Kidney epithelial cell (primary cell): ENCODE measurements around the gene POU2AF1. TPM values are rescaled to one million over a fixed set of nuclear protein-coding genes. Genes with fewer than 3 reads are reported as not detected.

ENCODE experiments used
- DNase-seq: peaks from one replicate; pipeline ENCODE4 v3.0.0-alpha.2; 2010; ENCODE audit warnings: low read depth
- H3K27me3 ChIP-seq: 2 replicates; pipeline ENCODE4 v1.6.0; 2011; ENCODE audit warnings: low read length; ENCODE audit not compliant: control insufficient read depth, insufficient read depth
- H3K36me3 ChIP-seq: 2 replicates; pipeline ENCODE4 v1.5.1; 2011; ENCODE audit warnings: low read length; ENCODE audit not compliant: control insufficient read depth, insufficient read depth
- H3K4me3 ChIP-seq: 2 replicates; pipeline ENCODE4 v1.5.1; 2011; ENCODE audit warnings: low read depth, mild to moderate bottlenecking, control low read depth, low read length
- total RNA-seq: library from RNA; depleted of rRNA; stranded (reverse); fragments of >200 nt; gene quantifications from 2 replicates; pipeline ENCODE4 v1.2.3, GENCODE V29; 2015
- TF ChIP-seq, protein P1 (sequence below): IDR thresholded peaks from 2 replicates; pipeline ENCODE4 v1.5.1; 2011; ENCODE audit warnings: mild to moderate bottlenecking, moderate library complexity, low read length, control low read depth, inconsistent platforms; ENCODE audit not compliant: insufficient read depth, poor library complexity, severe bottlenecking

Gene POU2AF1
- total RNA-seq, 1 donor from 2014 or later: not detected

DNA sequence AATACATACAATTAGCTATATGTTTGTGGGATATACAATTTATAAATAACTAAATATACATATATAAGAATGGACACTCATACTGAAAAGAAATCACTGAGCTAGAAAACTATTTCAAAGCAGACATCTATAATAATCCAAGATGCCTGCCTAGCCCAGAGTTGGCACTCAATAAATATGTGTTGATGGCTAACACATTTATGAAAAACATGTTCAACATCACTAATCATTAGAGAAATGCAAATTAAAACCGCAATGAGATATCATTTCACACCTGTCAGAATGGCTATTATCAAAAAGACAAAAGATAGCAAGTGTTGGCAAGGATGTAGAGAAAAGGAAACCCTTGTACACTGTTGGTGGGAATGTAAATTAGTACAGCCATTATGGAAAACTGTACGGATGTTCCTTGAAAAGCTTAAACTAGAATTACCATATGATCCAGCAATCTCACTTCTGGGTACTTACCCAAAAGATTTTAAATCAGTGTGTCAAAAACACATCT, 29.8 kb downstream of the POU2AF1 start:
- Histone ChIP-seq H3K36me3 (no peaks in the 10 kb centered on the region), H3K27me3 (peaks cover 2% of the 10 kb centered on the region), H3K4me3 (no peak overlapping the region)
- DNase-seq: no peak
- TF ChIP-seq, protein P1, sequence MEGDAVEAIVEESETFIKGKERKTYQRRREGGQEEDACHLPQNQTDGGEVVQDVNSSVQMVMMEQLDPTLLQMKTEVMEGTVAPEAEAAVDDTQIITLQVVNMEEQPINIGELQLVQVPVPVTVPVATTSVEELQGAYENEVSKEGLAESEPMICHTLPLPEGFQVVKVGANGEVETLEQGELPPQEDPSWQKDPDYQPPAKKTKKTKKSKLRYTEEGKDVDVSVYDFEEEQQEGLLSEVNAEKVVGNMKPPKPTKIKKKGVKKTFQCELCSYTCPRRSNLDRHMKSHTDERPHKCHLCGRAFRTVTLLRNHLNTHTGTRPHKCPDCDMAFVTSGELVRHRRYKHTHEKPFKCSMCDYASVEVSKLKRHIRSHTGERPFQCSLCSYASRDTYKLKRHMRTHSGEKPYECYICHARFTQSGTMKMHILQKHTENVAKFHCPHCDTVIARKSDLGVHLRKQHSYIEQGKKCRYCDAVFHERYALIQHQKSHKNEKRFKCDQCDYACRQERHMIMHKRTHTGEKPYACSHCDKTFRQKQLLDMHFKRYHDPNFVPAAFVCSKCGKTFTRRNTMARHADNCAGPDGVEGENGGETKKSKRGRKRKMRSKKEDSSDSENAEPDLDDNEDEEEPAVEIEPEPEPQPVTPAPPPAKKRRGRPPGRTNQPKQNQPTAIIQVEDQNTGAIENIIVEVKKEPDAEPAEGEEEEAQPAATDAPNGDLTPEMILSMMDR: no peak

DNA sequence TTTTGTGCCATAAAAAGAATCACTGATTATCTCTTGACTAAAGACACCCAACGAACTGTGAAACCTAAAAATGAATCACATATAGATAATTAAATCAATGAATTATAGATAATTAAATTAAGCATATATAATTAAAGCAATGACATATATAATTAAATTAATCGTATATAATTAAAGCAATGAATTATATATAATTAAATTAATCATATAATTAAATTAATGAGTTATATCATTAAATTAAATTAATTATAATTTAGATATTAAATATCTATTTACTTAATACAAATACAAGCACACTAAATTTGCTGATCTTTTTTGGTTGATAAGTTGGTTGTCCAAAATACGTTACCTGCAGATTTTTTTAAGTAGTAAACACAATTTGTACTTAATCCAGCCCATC, 30.9 kb downstream of the POU2AF1 start:
- TF ChIP-seq, protein P1: no peak
- Histone ChIP-seq H3K27me3 (peaks cover 2% of the 10 kb centered on the region), H3K36me3 (no peaks in the 10 kb centered on the region), H3K4me3 (no peak overlapping the region)
- DNase-seq: no peak

DNA sequence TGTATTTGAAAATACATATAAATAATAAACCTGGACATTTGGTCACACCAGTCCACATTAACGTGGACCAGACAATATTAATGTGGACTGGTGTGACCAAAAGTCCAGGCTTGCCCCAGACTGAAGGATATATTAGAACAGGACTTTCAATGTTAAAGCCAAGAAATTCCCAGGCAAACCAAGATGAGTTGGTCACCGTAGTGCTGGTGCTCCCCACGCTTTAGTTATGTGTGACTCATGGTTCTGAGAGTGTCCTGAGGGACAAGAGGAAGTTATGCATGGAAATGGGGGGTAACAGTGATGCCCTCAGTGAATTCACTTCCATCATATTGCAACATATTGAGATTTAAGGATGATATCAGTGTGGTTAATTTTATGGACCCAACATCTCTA, 31.4 kb downstream of the POU2AF1 start:
- TF ChIP-seq, protein P1: no peak
- DNase-seq: no peak
- no peak overlapping the region for H3K4me3 ChIP-seq
- peaks cover 2% of the 10 kb centered on the region for H3K27me3 ChIP-seq
- no peaks in the 10 kb centered on the region for H3K36me3 ChIP-seq

DNA sequence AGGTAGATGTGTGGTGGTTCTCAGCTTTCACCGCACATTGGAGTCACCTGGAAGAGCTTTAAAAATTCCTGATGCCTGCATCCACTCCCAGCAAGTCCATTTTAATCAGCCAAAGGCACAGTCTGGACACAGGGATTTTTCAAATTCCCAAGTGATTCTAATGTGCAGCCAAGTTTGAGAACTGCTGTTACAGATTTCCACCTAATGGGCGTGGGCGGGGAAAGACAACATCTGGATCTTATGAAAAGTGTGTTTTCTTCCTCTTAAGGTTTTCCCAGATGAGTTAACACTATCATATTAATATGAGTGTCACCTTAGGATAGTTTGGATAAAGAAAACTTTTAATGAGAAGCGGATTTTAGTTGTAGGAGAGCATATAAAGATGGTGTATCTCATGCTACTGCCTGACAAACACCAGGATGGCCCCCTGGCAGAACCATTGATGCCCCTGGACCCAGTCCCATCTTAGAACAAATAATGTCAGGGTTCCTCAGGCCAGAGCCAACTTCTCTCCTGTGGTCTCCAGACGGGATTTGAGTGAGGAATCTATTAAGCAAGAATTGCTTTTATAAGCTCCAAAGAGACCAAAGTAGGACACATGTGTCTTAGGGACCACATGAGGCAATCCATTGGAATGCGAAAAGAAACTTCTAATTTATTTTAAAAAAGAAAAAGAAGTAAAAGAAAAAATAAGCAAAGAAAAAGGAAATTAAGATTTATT, 31.9 kb downstream of the POU2AF1 start:
- H3K36me3 ChIP-seq: no peaks in the 10 kb centered on the region
- peaks cover 2% of the 10 kb centered on the region for H3K27me3 ChIP-seq
- DNase-seq: no peak
- TF ChIP-seq, protein P1: no peak
- H3K4me3 ChIP-seq: no peak overlapping the region

DNA sequence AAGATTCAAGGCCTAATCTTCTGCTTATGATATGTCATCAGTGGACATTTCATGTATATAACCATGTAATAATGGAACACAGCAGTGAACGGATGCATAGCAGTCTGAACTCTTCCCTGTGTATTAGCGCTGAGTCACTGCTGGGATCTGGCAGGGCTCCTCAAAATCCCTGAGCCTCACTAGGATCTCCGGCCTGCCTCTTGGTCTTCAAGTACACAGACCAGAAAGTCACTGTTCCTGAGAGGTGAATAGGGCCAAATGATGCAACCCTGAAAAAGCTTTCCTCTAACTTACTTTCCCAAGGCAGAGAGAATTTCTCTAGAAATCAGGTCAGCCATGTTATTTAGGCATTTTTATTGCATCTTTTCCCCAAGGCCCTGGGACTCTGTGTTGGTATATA, 35.0 kb downstream of the POU2AF1 start:
- DNase-seq: no peak
- no peaks in the 10 kb centered on the region for H3K27me3 ChIP-seq
- TF ChIP-seq, protein P1: no peak
- H3K36me3 ChIP-seq: no peaks in the 10 kb centered on the region
- H3K4me3 ChIP-seq: no peak overlapping the region

DNA sequence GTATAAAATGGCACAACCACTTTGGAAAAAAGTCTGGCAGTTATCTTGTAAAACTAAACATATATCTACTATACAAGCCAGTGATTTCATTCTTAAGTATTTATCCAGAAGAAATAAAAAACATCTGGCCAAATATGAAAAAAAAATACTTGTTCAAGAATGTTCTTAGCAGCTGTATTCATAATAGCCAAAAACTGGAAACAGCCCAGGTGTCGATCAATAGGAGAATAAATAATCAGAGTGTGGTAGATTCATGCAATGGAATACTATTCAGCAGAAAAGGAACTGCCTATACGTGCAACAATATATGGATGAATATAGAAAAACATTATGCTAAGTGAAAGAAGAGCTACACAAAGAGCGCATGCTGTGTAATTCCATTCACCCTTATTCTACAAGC, 36.7 kb downstream of the POU2AF1 start:
- TF ChIP-seq, protein P1: no peak
- Histone ChIP-seq H3K27me3 (no peaks in the 10 kb centered on the region), H3K4me3 (no peak overlapping the region), H3K36me3 (no peaks in the 10 kb centered on the region)
- DNase-seq: no peak
